Stimulated activated CD4-positive, alpha-beta T cell treated with anti-CD3 and anti-CD28 coated beads, Interleukin-12 subunit alpha, Interleukin-12 subunit beta, amount 100 ng/mL, for 4 hours (primary cell): ENCODE data around the gene VTCN1.
"Not testable (repeated sequence)": the region's sequence is repeated elsewhere in the genome, so short reads cannot be mapped to it uniquely, and the experiment has no call there.

Source experiments
- DNase-seq: peaks from one replicate; pipeline ENCODE4 v3.0.0-alpha.2; 2020

Gene VTCN1

GRCh38 chr1:117121589-117122329 lies 89.0 kb downstream of the VTCN1 start, which contains the start of gene TRIM45:
TSS of gene TRIM45 (minus strand) at chr1:117121749. CDS start at chr1:117121201, 548 bp downstream.
- peak; percentile 77 for DNase-seq

- no peak for DNase-seq
These were observed 89.7 kb downstream of the VTCN1 start for GRCh38 chr1:117120774-117121588.

- not testable (repeated sequence) for DNase-seq
These were observed 91.6 kb downstream of the VTCN1 start for GRCh38 chr1:117119144-117119543.

- no peak for DNase-seq
These were observed 92.6 kb downstream of the VTCN1 start for GRCh38 chr1:117118137-117118536.

- no peak for DNase-seq
These were observed 93.0 kb downstream of the VTCN1 start for GRCh38 chr1:117117697-117118096.

- no peak for DNase-seq
These were observed 94.0 kb downstream of the VTCN1 start for GRCh38 chr1:117116784-117117130.

GRCh38 chr1:117116090-117116783 lies 94.5 kb downstream of the VTCN1 start:
- DNase-seq: no peak

- DNase-seq: no peak
These were observed 95.8 kb downstream of the VTCN1 start for GRCh38 chr1:117114877-117115276.

- no peak for DNase-seq
These were observed 97.5 kb downstream of the VTCN1 start for GRCh38 chr1:117113199-117113598.

GRCh38 chr1:117112047-117112717 lies 98.5 kb downstream of the VTCN1 start:
- DNase-seq: no peak

- no peak for DNase-seq
These were observed 100.0 kb downstream of the VTCN1 start for GRCh38 chr1:117110774-117111173.

GRCh38 chr1:117107364-117107763 lies 103.4 kb downstream of the VTCN1 start:
- DNase-seq: no peak

- no peak for DNase-seq
These were observed 104.2 kb downstream of the VTCN1 start for GRCh38 chr1:117106478-117106877.

- DNase-seq: no peak
These were observed 105.0 kb downstream of the VTCN1 start for GRCh38 chr1:117105722-117106121.

GRCh38 chr1:117104986-117105385 lies 105.7 kb downstream of the VTCN1 start:
- no peak for DNase-seq

- not testable (repeated sequence) for DNase-seq
These were observed 108.9 kb downstream of the VTCN1 start for GRCh38 chr1:117101858-117102257.

GRCh38 chr1:117101334-117101733 lies 109.4 kb downstream of the VTCN1 start:
- no peak for DNase-seq

- no peak for DNase-seq
These were observed 112.3 kb downstream of the VTCN1 start for GRCh38 chr1:117098287-117098890.

- no peak for DNase-seq
These were observed 113.3 kb downstream of the VTCN1 start for GRCh38 chr1:117097443-117097842.

- DNase-seq: no peak
These were observed 113.7 kb downstream of the VTCN1 start for GRCh38 chr1:117096951-117097408.

GRCh38 chr1:117094841-117095604 lies 115.7 kb downstream of the VTCN1 start:
- DNase-seq: no peak
